Kidney epithelial cell (primary cell): ENCODE measurements around the gene CFAP141. TPM values are rescaled to one million over a fixed set of nuclear protein-coding genes. Genes with fewer than 3 reads are reported as not detected.
A peak's percentile ranks its signal among the peaks of the same experiment; 100 is the strongest.

Experiments used
- DNase-seq: peaks from one replicate; pipeline ENCODE4 v3.0.0-alpha.2; 2010; ENCODE audit warnings: low read depth
- H3K27me3 ChIP-seq: 2 replicates; pipeline ENCODE4 v1.6.0; 2011; ENCODE audit warnings: low read length; ENCODE audit not compliant: control insufficient read depth, insufficient read depth
- H3K36me3 ChIP-seq: 2 replicates; pipeline ENCODE4 v1.5.1; 2011; ENCODE audit warnings: low read length; ENCODE audit not compliant: control insufficient read depth, insufficient read depth
- H3K4me3 ChIP-seq: 2 replicates; pipeline ENCODE4 v1.5.1; 2011; ENCODE audit warnings: low read depth, mild to moderate bottlenecking, control low read depth, low read length
- CTCF ChIP-seq: IDR thresholded peaks from 2 replicates; pipeline ENCODE4 v1.5.1; 2011; ENCODE audit warnings: mild to moderate bottlenecking, moderate library complexity, low read length, control low read depth, inconsistent platforms; ENCODE audit not compliant: insufficient read depth, poor library complexity, severe bottlenecking
- total RNA-seq: library from RNA; depleted of rRNA; stranded (reverse); fragments of >200 nt; gene quantifications from 2 replicates; pipeline ENCODE4 v1.2.3, GENCODE V29; 2015

CFAP141 gene
- total RNA-seq, 1 donor from 2014 or later = not detected

- TF ChIP-seq CTCF = no peak
- Histone ChIP-seq H3K27me3 (peaks cover 2% of the 10 kb centered on the region), H3K36me3 (no peaks in the 10 kb centered on the region), H3K4me3 (no peak overlapping the region)
- DNase-seq = no peak
These were observed 19.2 kb downstream of the CFAP141 start for GRCh38 chr1:154186852-154187501.

GRCh38 chr1:154186177-154186576 lies 20.0 kb downstream of the CFAP141 start:
- no peaks in the 10 kb centered on the region for H3K36me3 ChIP-seq
- DNase-seq = no peak
- no peak overlapping the region for H3K4me3 ChIP-seq
- peaks cover 2% of the 10 kb centered on the region for H3K27me3 ChIP-seq
- peak; percentile 59 for TF ChIP-seq CTCF

- TF ChIP-seq CTCF = no peak
These were observed 22.9 kb downstream of the CFAP141 start for GRCh38 chr1:154183046-154183915.

GRCh38 chr1:154182344-154183045 lies 23.6 kb downstream of the CFAP141 start:
- Histone ChIP-seq H3K4me3 (peak overlapping the region; percentile 68), H3K36me3 (no peaks in the 10 kb centered on the region), H3K27me3 (no peaks in the 10 kb centered on the region)
- TF ChIP-seq CTCF = no peak
- DNase-seq = no peak

More at GRCh38 chr1:154183046-154183915, 22.9 kb downstream of the CFAP141 start:
- H3K27me3 ChIP-seq = no peaks in the 10 kb centered on the region
- DNase-seq = peak; percentile 90
- H3K36me3 ChIP-seq = no peaks in the 10 kb centered on the region
- H3K4me3 ChIP-seq = peak overlapping the region; percentile 68

GRCh38 chr1:154181944-154182343 lies 24.2 kb downstream of the CFAP141 start:
- peak overlapping the region; percentile 68 for H3K4me3 ChIP-seq
- H3K36me3 ChIP-seq = no peaks in the 10 kb centered on the region
- no peak for TF ChIP-seq CTCF
- DNase-seq = no peak
- no peaks in the 10 kb centered on the region for H3K27me3 ChIP-seq
